GM06990 (cell line): ENCODE data around the gene RBBP7.

ENCODE experiments used
- DNase-seq: peaks from one replicate; pipeline ENCODE4 v3.0.0-alpha.2; 2011; ENCODE audit not compliant: insufficient read length; ENCODE audit errors: extremely low read depth
- H3K27me3 ChIP-seq: replicated peaks from 2 replicates; pipeline ENCODE4 v1.6.0; 2011; ENCODE audit warnings: low read length; ENCODE audit not compliant: control insufficient read depth, insufficient read depth
- H3K36me3 ChIP-seq: 2 replicates; pipeline ENCODE4 v1.5.1; 2011; ENCODE audit warnings: low read length; ENCODE audit not compliant: control insufficient read depth, insufficient read depth
- H3K4me3 ChIP-seq: replicated peaks from 2 replicates; pipeline ENCODE4 v1.5.1; 2011; ENCODE audit warnings: low read depth, mild to moderate bottlenecking, control low read depth, low read length
- CTCF ChIP-seq: IDR thresholded peaks from 2 replicates; pipeline ENCODE4 v1.5.1; 2011; ENCODE audit warnings: low read length, control low read depth, mild to moderate bottlenecking, inconsistent platforms; ENCODE audit not compliant: insufficient read depth, poor library complexity, severe bottlenecking

Gene RBBP7

GRCh38 chrX:16870095-16870861, at the start of gene RBBP7:
Gene RBBP7, minus strand, starts transcription at chrX:16870362. Its CDS starts 309 bp downstream, at chrX:16870053.
- Histone ChIP-seq H3K4me3 (peak within 1 kb of the TSS; percentile 85), H3K36me3 (no peaks in the 10 kb centered on the region), H3K27me3 (no peaks in the 10 kb centered on the region; the same call in 1 of the 2 replicates)
- TF ChIP-seq CTCF, result no peak
- peak; percentile 94 for DNase-seq

- TF ChIP-seq CTCF, result no peak
- DNase-seq, result no peak
- H3K27me3 ChIP-seq, result no peaks in the 10 kb centered on the region
- no peak overlapping the region for H3K4me3 ChIP-seq
- H3K36me3 ChIP-seq, result no peaks in the 10 kb centered on the region
These were observed 48.8 kb upstream of the RBBP7 start for GRCh38 chrX:16918979-16919378.

GRCh38 chrX:16917120-16917519, 47.0 kb upstream of the RBBP7 start:
- no peaks in the 10 kb centered on the region for H3K27me3 ChIP-seq
- no peaks in the 10 kb centered on the region for H3K36me3 ChIP-seq
- no peak for DNase-seq
- TF ChIP-seq CTCF, result no peak
- no peak overlapping the region for H3K4me3 ChIP-seq

GRCh38 chrX:16916561-16916960, 46.4 kb upstream of the RBBP7 start:
- no peak for TF ChIP-seq CTCF
- DNase-seq, result no peak
- no peaks in the 10 kb centered on the region for H3K27me3 ChIP-seq
- no peak overlapping the region for H3K4me3 ChIP-seq
- no peaks in the 10 kb centered on the region for H3K36me3 ChIP-seq

GRCh38 chrX:16914058-16914457, 43.9 kb upstream of the RBBP7 start:
- TF ChIP-seq CTCF, result no peak
- no peaks in the 10 kb centered on the region for H3K27me3 ChIP-seq
- no peak for DNase-seq
- no peak overlapping the region for H3K4me3 ChIP-seq
- no peaks in the 10 kb centered on the region for H3K36me3 ChIP-seq
